Activated naive CD4-positive, alpha-beta T cell treated with anti-CD3 and anti-CD28 coated beads, Interleukin-2, amount 50 U/mL, for 24 hours (primary cell): Measurements from ENCODE around the gene WDR20.
A peak's percentile ranks its signal among the peaks of the same experiment; 100 is the strongest.

Source experiments
- H3K27ac Mint-ChIP-seq: one replicate; pipeline ENCODE4 v1.8.0; 2021; ENCODE audit warnings: mild to moderate bottlenecking, mixed read lengths
- H3K27me3 Mint-ChIP-seq: one replicate; pipeline ENCODE4 v1.8.0; 2021; ENCODE audit warnings: mixed read lengths
- H3K36me3 Mint-ChIP-seq: one replicate; pipeline ENCODE4 v1.8.0; 2021; ENCODE audit warnings: mixed read lengths
- H3K4me1 Mint-ChIP-seq: one replicate; pipeline ENCODE4 v1.8.0; 2021; ENCODE audit warnings: mixed read lengths
- H3K4me3 Mint-ChIP-seq: one replicate; pipeline ENCODE4 v1.8.0; 2021; ENCODE audit warnings: mild to moderate bottlenecking, mixed read lengths
- H3K9me3 Mint-ChIP-seq: one replicate; pipeline ENCODE4 v1.8.0; 2021; ENCODE audit warnings: mixed read lengths

The WDR20 gene

DNA sequence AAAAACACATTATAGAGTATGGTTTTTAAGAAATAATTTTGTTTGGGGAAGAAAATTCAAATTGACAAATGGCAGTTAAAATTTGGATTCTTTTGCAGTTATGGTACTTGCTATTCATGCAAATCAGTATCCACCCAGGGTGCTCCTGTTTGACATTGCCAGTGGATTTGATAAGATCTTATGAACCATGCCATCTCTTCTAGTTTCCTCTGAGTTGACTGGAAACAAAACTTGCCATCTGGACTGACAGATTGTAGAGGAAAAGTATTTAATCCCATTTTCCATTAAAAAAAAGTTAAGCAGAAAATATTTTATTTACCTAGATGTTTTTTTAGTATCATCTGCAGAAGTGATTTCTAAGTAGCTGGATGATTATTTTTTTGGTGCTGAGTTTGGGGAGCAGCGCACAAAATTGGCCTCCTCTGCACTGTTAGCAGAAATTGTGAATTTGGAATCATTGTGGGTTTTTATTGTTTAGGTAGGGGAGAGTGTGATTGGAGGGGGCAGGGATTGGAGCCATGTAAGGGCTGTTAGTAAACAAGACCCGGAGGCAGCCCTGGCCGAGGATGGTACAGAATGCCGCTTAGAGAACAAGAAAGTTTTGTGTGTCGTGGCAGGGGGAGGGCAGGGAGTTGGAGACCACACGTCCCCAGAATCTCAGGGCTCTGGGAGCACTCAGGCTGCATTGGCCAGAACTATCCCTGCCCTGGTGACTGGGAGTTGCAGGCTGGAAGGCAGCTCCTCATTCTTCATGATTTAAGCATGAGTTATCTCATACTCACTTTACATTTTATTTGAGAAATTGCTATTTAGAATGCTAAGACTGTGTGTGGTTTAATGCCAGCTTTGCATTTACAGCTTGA is 56.6 kb downstream of the WDR20 start:
- Mint-ChIP-seq H3K4me1 (peaks cover 82% of the 10 kb centered on the region), H3K9me3 (no peaks in the 10 kb centered on the region), H3K27me3 (no peaks in the 10 kb centered on the region), H3K36me3 (peaks cover 13% of the 10 kb centered on the region), H3K4me3 (no peak overlapping the region), H3K27ac (no peak overlapping the region)

GRCh38 chr14:102196902-102197230 is 57.2 kb downstream of the WDR20 start:
- no peaks in the 10 kb centered on the region for H3K27me3 Mint-ChIP-seq
- H3K4me1 Mint-ChIP-seq, result peaks cover 84% of the 10 kb centered on the region
- no peak overlapping the region for H3K4me3 Mint-ChIP-seq
- peak overlapping the region; percentile 79 for H3K27ac Mint-ChIP-seq
- no peaks in the 10 kb centered on the region for H3K9me3 Mint-ChIP-seq
- peaks cover 13% of the 10 kb centered on the region for H3K36me3 Mint-ChIP-seq

DNA sequence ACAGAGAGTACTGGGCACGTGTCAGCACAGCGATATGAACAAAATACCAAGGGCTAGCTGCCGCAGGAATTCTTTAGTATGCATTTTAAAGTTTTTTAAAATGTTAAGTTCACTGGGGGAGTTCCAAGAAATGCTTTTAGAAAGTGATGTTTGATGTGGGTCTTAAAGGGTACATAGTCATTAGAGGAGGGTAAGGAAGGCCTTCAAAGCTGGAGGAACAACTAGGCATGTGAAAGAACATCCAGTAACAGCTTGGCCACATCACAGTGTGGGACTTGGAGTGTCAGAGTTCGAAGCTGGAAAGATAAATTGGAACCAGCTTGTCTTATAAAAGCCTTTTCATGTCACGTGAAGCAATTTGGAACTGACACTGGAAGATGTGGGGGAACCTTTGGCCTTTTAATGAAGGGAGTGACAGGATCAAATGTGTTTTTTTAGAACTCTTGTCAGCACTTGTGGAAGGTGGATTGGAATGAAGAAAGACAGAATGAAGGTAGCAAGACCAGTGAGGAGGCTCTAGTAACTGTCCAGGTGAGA is 57.7 kb downstream of the WDR20 start:
- Mint-ChIP-seq H3K27me3 (no peaks in the 10 kb centered on the region), H3K9me3 (no peaks in the 10 kb centered on the region), H3K4me1 (peaks cover 88% of the 10 kb centered on the region), H3K27ac (peak overlapping the region; percentile 79), H3K36me3 (peaks cover 13% of the 10 kb centered on the region), H3K4me3 (no peak overlapping the region)

GRCh38 chr14:102200690-102201352 is 61.1 kb downstream of the WDR20 start:
- Mint-ChIP-seq H3K4me3 (peak overlapping the region; percentile 34), H3K4me1 (peaks cover 68% of the 10 kb centered on the region), H3K36me3 (peaks cover 12% of the 10 kb centered on the region), H3K27me3 (no peaks in the 10 kb centered on the region), H3K9me3 (no peaks in the 10 kb centered on the region), H3K27ac (peak overlapping the region; percentile 71)

DNA sequence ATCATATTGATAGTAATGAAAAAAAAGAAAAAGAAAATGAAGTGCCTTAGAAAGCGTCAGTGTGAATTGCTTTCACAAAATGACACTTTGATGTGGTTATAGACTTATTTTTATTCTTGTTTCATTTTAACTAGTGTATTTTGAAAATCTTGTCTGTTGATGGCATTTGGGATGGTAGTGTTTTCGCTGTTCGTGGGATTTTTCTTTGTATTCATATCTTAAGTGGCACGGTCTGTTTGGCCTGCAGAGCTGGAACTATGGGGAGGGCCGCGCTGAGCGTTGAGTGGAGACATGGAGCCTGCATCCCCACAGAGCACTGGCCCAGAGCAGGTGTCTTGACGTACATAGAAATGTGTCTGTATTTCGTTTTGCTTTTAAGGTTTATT is 61.6 kb downstream of the WDR20 start:
- Mint-ChIP-seq H3K36me3 (peaks cover 9% of the 10 kb centered on the region), H3K27ac (no peak overlapping the region), H3K9me3 (no peaks in the 10 kb centered on the region), H3K4me1 (peaks cover 62% of the 10 kb centered on the region), H3K27me3 (no peaks in the 10 kb centered on the region), H3K4me3 (peak overlapping the region; percentile 34)

GRCh38 chr14:102201776-102202175 is 62.1 kb downstream of the WDR20 start:
- H3K9me3 Mint-ChIP-seq, result no peaks in the 10 kb centered on the region
- no peak overlapping the region for H3K4me3 Mint-ChIP-seq
- H3K27ac Mint-ChIP-seq, result peak overlapping the region; percentile 37
- H3K4me1 Mint-ChIP-seq, result peaks cover 58% of the 10 kb centered on the region
- peaks cover 9% of the 10 kb centered on the region for H3K36me3 Mint-ChIP-seq
- H3K27me3 Mint-ChIP-seq, result no peaks in the 10 kb centered on the region

GRCh38 chr14:102202944-102203343 is 63.2 kb downstream of the WDR20 start:
- no peaks in the 10 kb centered on the region for H3K9me3 Mint-ChIP-seq
- H3K4me1 Mint-ChIP-seq, result peaks cover 47% of the 10 kb centered on the region
- peaks cover 4% of the 10 kb centered on the region for H3K36me3 Mint-ChIP-seq
- H3K4me3 Mint-ChIP-seq, result no peak overlapping the region
- no peaks in the 10 kb centered on the region for H3K27me3 Mint-ChIP-seq
- H3K27ac Mint-ChIP-seq, result no peak overlapping the region

GRCh38 chr14:102203382-102203781 is 63.7 kb downstream of the WDR20 start:
- H3K4me3 Mint-ChIP-seq, result no peak overlapping the region
- H3K27me3 Mint-ChIP-seq, result no peaks in the 10 kb centered on the region
- no peaks in the 10 kb centered on the region for H3K9me3 Mint-ChIP-seq
- H3K27ac Mint-ChIP-seq, result no peak overlapping the region
- peaks cover 4% of the 10 kb centered on the region for H3K36me3 Mint-ChIP-seq
- peaks cover 44% of the 10 kb centered on the region for H3K4me1 Mint-ChIP-seq

DNA sequence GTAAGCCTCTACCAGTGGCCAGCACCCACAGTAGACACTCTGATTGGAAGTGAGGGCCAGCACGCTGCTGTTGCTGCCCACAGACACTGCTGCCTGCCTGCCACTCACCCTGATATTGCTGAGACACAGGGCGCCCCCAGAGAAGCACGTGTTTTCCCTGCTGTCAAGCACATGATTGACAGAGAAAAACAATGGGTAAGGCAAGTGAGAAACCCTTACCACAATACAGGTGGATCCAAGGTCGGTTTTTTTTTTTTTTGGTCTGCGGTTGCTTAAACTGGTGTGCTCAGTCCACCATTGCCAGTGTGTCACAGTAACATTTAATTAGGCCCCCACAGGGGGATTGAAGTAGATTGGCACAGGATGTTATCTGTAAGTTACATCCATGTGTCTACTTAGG is 65.9 kb downstream of the WDR20 start:
- Mint-ChIP-seq H3K4me3 (no peak overlapping the region), H3K9me3 (no peaks in the 10 kb centered on the region), H3K4me1 (peaks cover 22% of the 10 kb centered on the region), H3K27me3 (no peaks in the 10 kb centered on the region), H3K27ac (no peak overlapping the region), H3K36me3 (peaks cover 2% of the 10 kb centered on the region)

DNA sequence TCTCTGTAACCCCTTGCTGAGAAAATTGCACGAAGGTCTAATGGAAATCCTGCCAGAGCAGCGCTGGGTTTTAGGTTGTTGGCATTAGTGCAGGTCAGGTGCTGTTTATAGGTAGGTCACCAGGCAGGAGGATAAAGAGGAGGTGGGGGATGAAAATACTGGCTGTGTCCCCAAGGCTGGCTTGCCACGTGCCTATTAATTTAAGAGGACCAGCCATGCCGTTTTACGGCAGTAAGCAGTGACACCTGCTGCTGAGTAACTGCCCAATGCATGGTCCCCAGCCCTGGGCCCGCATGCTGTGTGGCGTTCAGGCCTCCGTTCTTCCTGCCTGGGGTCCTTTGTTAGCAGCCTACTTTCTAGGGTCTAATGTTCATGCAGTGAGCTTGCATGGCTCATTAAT is 67.2 kb downstream of the WDR20 start:
- Mint-ChIP-seq H3K4me1 (peaks cover 9% of the 10 kb centered on the region), H3K27ac (no peak overlapping the region), H3K27me3 (no peaks in the 10 kb centered on the region), H3K9me3 (no peaks in the 10 kb centered on the region), H3K4me3 (no peak overlapping the region), H3K36me3 (peaks cover 2% of the 10 kb centered on the region)

- H3K4me3 Mint-ChIP-seq, result no peak overlapping the region
- peaks cover 5% of the 10 kb centered on the region for H3K4me1 Mint-ChIP-seq
- H3K27ac Mint-ChIP-seq, result no peak overlapping the region
- peaks cover 2% of the 10 kb centered on the region for H3K36me3 Mint-ChIP-seq
- H3K9me3 Mint-ChIP-seq, result no peaks in the 10 kb centered on the region
- H3K27me3 Mint-ChIP-seq, result no peaks in the 10 kb centered on the region
Observed at GRCh38 chr14:102207831-102208365, 68.2 kb downstream of the WDR20 start.

DNA sequence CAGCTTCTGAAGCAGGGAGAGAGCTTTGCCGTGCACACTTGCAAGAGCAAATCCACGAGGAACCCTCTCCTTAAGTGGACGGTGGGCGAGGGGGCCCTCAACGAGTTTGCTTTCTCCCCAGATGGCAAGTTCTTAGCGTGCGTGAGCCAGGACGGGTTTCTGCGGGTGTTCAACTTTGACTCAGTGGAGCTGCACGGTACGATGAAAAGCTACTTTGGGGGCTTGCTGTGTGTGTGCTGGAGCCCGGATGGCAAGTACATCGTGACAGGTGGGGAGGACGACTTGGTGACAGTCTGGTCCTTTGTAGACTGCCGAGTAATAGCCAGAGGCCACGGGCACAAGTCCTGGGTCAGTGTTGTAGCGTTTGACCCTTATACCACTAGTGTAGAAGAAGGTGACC is 69.0 kb downstream of the WDR20 start:
- H3K27me3 Mint-ChIP-seq, result no peaks in the 10 kb centered on the region
- no peak overlapping the region for H3K4me3 Mint-ChIP-seq
- no peaks in the 10 kb centered on the region for H3K9me3 Mint-ChIP-seq
- peaks cover 2% of the 10 kb centered on the region for H3K36me3 Mint-ChIP-seq
- peaks cover 5% of the 10 kb centered on the region for H3K4me1 Mint-ChIP-seq
- no peak overlapping the region for H3K27ac Mint-ChIP-seq

GRCh38 chr14:102209224-102209966 is 69.7 kb downstream of the WDR20 start:
- no peak overlapping the region for H3K4me3 Mint-ChIP-seq
- no peak overlapping the region for H3K27ac Mint-ChIP-seq
- H3K36me3 Mint-ChIP-seq, result no peaks in the 10 kb centered on the region
- peaks cover under 1% of the 10 kb centered on the region for H3K4me1 Mint-ChIP-seq
- no peaks in the 10 kb centered on the region for H3K27me3 Mint-ChIP-seq
- no peaks in the 10 kb centered on the region for H3K9me3 Mint-ChIP-seq

GRCh38 chr14:102210421-102211042 is 70.8 kb downstream of the WDR20 start:
- Mint-ChIP-seq H3K4me1 (no peaks in the 10 kb centered on the region), H3K36me3 (no peaks in the 10 kb centered on the region), H3K4me3 (no peak overlapping the region), H3K27ac (no peak overlapping the region), H3K27me3 (no peaks in the 10 kb centered on the region), H3K9me3 (no peaks in the 10 kb centered on the region)

DNA sequence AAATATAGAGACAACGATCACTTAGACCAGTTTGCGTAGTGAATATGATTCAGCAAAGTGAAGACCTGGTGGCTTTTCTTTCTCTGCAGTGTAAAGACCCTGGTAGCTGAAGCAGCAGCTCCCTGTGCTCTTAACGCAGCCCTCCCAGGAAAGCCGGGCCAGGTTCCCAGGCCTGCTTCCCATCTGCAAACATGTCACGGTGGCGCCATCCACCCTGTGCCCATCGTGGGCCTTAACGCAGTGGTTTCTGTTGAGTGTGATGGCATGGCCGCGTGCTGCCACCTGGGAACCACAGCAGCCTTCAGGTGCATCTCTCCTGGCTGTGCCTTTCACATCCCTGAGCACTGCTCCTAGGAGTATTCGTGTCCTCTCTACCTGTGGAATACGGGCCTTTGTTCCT is 71.5 kb downstream of the WDR20 start:
- no peaks in the 10 kb centered on the region for H3K4me1 Mint-ChIP-seq
- no peak overlapping the region for H3K27ac Mint-ChIP-seq
- H3K9me3 Mint-ChIP-seq, result no peaks in the 10 kb centered on the region
- H3K36me3 Mint-ChIP-seq, result no peaks in the 10 kb centered on the region
- no peak overlapping the region for H3K4me3 Mint-ChIP-seq
- H3K27me3 Mint-ChIP-seq, result no peaks in the 10 kb centered on the region
